Breast epithelium (tissue), 3 donors: Measurements from ENCODE around the gene FNDC3B.

Source experiments
- POLR2A ChIP-seq: fragments of 450-650 bp; IDR thresholded peaks from one replicate; pipeline ENCODE4 v1.6.1; 2016; ENCODE audit warnings: antibody characterized with exemption, mild to moderate bottlenecking, moderate library complexity
- TF ChIP-seq, protein P1 (sequence below), 3 donors: fragments of 450-650 bp; IDR thresholded peaks; one replicate each; pipeline ENCODE4 v1.5.1; 2016 to 2017; ENCODE audit warnings: antibody characterized with exemption in 3 of 3, mild to moderate bottlenecking in 3 of 3, moderate library complexity in 3 of 3

DNA sequence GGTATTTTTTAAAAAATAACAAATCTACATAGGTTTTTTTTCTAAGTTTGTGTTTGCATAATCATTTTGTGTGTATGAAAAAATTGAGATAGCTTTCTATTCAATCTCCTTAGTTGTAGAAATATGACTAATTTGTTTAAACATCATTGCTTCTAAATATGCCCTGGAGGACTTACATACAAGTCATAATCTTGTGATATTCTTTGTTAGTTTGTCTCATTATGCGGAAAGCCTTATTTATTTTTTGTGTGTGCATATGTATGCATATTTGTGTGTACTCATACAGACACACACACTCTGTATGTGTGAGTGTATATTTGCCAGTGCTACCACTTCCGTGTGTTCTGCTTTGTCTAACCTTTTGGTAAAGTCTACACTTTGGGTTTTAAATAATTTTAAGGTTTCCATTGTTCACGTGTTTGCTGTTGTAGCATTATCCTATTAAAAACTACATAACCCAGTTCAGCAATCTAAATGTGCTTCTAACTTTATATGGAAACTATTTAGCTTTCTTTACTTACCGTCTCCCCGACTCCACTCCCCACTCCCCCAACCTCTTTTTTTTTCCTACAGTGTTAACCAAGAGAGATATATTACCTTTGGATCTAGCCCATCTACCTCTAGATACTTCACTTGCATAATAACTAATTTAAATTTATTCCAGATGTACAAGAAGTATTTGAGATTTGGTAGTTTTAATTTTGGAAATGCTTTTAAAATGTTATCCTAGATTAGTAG lies 111.7 kb downstream of the FNDC3B start:
- TF ChIP-seq POLR2A: no peak
- TF ChIP-seq, protein P1, sequence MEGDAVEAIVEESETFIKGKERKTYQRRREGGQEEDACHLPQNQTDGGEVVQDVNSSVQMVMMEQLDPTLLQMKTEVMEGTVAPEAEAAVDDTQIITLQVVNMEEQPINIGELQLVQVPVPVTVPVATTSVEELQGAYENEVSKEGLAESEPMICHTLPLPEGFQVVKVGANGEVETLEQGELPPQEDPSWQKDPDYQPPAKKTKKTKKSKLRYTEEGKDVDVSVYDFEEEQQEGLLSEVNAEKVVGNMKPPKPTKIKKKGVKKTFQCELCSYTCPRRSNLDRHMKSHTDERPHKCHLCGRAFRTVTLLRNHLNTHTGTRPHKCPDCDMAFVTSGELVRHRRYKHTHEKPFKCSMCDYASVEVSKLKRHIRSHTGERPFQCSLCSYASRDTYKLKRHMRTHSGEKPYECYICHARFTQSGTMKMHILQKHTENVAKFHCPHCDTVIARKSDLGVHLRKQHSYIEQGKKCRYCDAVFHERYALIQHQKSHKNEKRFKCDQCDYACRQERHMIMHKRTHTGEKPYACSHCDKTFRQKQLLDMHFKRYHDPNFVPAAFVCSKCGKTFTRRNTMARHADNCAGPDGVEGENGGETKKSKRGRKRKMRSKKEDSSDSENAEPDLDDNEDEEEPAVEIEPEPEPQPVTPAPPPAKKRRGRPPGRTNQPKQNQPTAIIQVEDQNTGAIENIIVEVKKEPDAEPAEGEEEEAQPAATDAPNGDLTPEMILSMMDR (IDR thresholded peaks at IDR 0.05): no peak
